ES-I3 (cell line): Measurements from ENCODE around the gene TSPAN13.

Experiments
- H3K36me3 ChIP-seq: 2 replicates; pipeline ENCODE4 v1.6.1; 2013; ENCODE audit warnings: mild to moderate bottlenecking, low read length, control low read depth, moderate library complexity; ENCODE audit not compliant: insufficient read depth
- H3K4me1 ChIP-seq: 2 replicates; pipeline ENCODE4 v1.6.1; 2013; ENCODE audit warnings: mild to moderate bottlenecking, control low read depth, low read length; ENCODE audit not compliant: insufficient read depth
- H3K9ac ChIP-seq: 2 replicates; pipeline ENCODE4 v1.6.1; 2013; ENCODE audit warnings: low read depth, mild to moderate bottlenecking, low read length, moderate library complexity
- H3K9me3 ChIP-seq: 2 replicates; pipeline ENCODE4 v1.6.1; 2013; ENCODE audit warnings: mild to moderate bottlenecking, low read length, moderate library complexity; ENCODE audit not compliant: control insufficient read depth, insufficient read depth

TSPAN13 gene

GRCh38 chr7:16826060-16826459, 72.5 kb downstream of the TSPAN13 start:
- Histone ChIP-seq H3K9ac (no peak overlapping the region), H3K9me3 (no peaks in the 10 kb centered on the region), H3K36me3 (no peaks in the 10 kb centered on the region), H3K4me1 (no peaks in the 10 kb centered on the region)

GRCh38 chr7:16833373-16833772, 79.8 kb downstream of the TSPAN13 start:
- no peaks in the 10 kb centered on the region for H3K4me1 ChIP-seq
- no peak overlapping the region for H3K9ac ChIP-seq
- H3K9me3 ChIP-seq = no peaks in the 10 kb centered on the region
- no peaks in the 10 kb centered on the region for H3K36me3 ChIP-seq
